CD14-positive monocyte (primary cell): ENCODE data around the gene MCCD1. TPM values are rescaled to one million over a fixed set of nuclear protein-coding genes. Genes with fewer than 3 reads are reported as not detected.
"Not testable (repeated sequence)": the region's sequence is repeated elsewhere in the genome, so short reads cannot be mapped to it uniquely, and the experiment has no call there.

Source experiments
- DNase-seq, 3 donors: peaks; one replicate each; pipeline ENCODE4 v3.0.0-alpha.2; 2011 to 2022
- H2AFZ ChIP-seq: 2 replicates; pipeline ENCODE4 v1.6.0; 2012; ENCODE audit warnings: mild to moderate bottlenecking, low read depth, low read length, inconsistent platforms; ENCODE audit not compliant: insufficient read depth, poor library complexity, severe bottlenecking
- H3K27ac ChIP-seq, 2 donors: 1 replicate in 1 of 2; 2 replicates in 1 of 2; pipeline ENCODE4 v1.5.1; 2012 to 2013; ENCODE audit warnings: low read length in 2 of 2, control low read depth in 1 of 2, inconsistent platforms in 1 of 2, low read depth in 1 of 2, mild to moderate bottlenecking in 1 of 2
- H3K27me3 ChIP-seq, 2 donors: one replicate each; pipeline versions ENCODE4 v1.6.0 to v1.6.1; 2011 to 2013; ENCODE audit warnings: low read length in 2 of 2; ENCODE audit not compliant: control insufficient read depth in 2 of 2, insufficient read depth in 2 of 2
- H3K36me3 ChIP-seq, 2 donors: replicated peaks in 1 of 2; 1 replicate in 1 of 2; 2 replicates in 1 of 2; pipeline versions ENCODE4 v1.5.1 to v1.6.1; 2012 to 2013; ENCODE audit warnings: low read length in 2 of 2, control low read depth in 1 of 2, inconsistent platforms in 1 of 2, mild to moderate bottlenecking in 1 of 2; ENCODE audit not compliant: insufficient read depth in 2 of 2, control insufficient read depth in 1 of 2
- H3K4me1 ChIP-seq, 2 donors: 1 replicate in 1 of 2; 2 replicates in 1 of 2; pipeline versions ENCODE4 v1.5.1 to v1.6.1; 2012 to 2013; ENCODE audit warnings: low read length in 2 of 2, control low read depth in 1 of 2, inconsistent platforms in 1 of 2, mild to moderate bottlenecking in 1 of 2, moderate library complexity in 1 of 2; ENCODE audit not compliant: insufficient read depth in 2 of 2, control insufficient read depth in 1 of 2
- H3K4me2 ChIP-seq: replicated peaks from 2 replicates; pipeline ENCODE3; 2012; ENCODE audit warnings: low read length, moderate library complexity, mild to moderate bottlenecking; ENCODE audit not compliant: poor library complexity, severe bottlenecking; ENCODE audit errors: extremely low read depth
- H3K4me3 ChIP-seq, 3 experiments: fragments of 200-600 bp in 1 of 3; sonication (generic) in 1 of 3; replicated peaks in 1 of 3; 1 replicate in 2 of 3; 2 replicates in 1 of 3; pipeline ENCODE4 v1.5.1; 2011 to 2013; ENCODE audit warnings: low read length in 3 of 3, mild to moderate bottlenecking in 3 of 3, control low read depth in 2 of 3, low read depth in 2 of 3, inconsistent platforms in 1 of 3, moderate library complexity in 1 of 3
- H3K79me2 ChIP-seq: 2 replicates; pipeline ENCODE4 v1.6.0; 2012; ENCODE audit warnings: mild to moderate bottlenecking, control low read depth, inconsistent platforms, low read length, moderate library complexity; ENCODE audit not compliant: insufficient read depth
- H3K9ac ChIP-seq: 2 replicates; pipeline ENCODE4 v1.6.0; 2017; ENCODE audit warnings: low read length, mild to moderate bottlenecking; ENCODE audit not compliant: insufficient read depth, poor library complexity, severe bottlenecking
- H3K9me3 ChIP-seq, 2 donors: replicated peaks in 1 of 2; 1 replicate in 1 of 2; 2 replicates in 1 of 2; pipeline versions ENCODE4 v1.5.1 to v1.6.1; 2012 to 2013; ENCODE audit warnings: low read length in 2 of 2, control low read depth in 1 of 2; ENCODE audit not compliant: control insufficient read depth in 1 of 2, insufficient read depth in 1 of 2
- H4K20me1 ChIP-seq: 2 replicates; pipeline ENCODE4 v1.6.0; 2012; ENCODE audit warnings: mild to moderate bottlenecking, low read length, control low read depth, moderate library complexity; ENCODE audit not compliant: insufficient read depth
- H3K27ac Mint-ChIP-seq, 7 donors: one replicate each; pipeline ENCODE4 v1.8.0; 2020; ENCODE audit warnings: mild to moderate bottlenecking in 7 of 7, mixed read lengths in 7 of 7, moderate library complexity in 6 of 7, inconsistent platforms in 2 of 7
- H3K27me3 Mint-ChIP-seq, 3 donors: one replicate each; pipeline ENCODE4 v1.8.0; 2021 to 2022; ENCODE audit warnings: low read depth in 3 of 3, mild to moderate bottlenecking in 3 of 3, mixed read lengths in 3 of 3, moderate library complexity in 3 of 3, inconsistent platforms in 1 of 3
- H3K36me3 Mint-ChIP-seq, 2 donors: one replicate each; pipeline ENCODE4 v1.8.0; 2020; ENCODE audit warnings: mixed read lengths in 2 of 2, inconsistent platforms in 1 of 2, mild to moderate bottlenecking in 1 of 2
- H3K4me1 Mint-ChIP-seq: one replicate; pipeline ENCODE4 v1.8.0; 2020; ENCODE audit warnings: mild to moderate bottlenecking, mixed read lengths
- H3K4me3 Mint-ChIP-seq, 2 donors: one replicate each; pipeline ENCODE4 v1.8.0; 2020; ENCODE audit warnings: mild to moderate bottlenecking in 2 of 2, mixed read lengths in 2 of 2, moderate library complexity in 1 of 2
- H3K9me3 Mint-ChIP-seq, 7 donors: one replicate each; pipeline ENCODE4 v1.8.0; 2020 to 2022; ENCODE audit warnings: mixed read lengths in 7 of 7, mild to moderate bottlenecking in 6 of 7, moderate library complexity in 6 of 7, inconsistent platforms in 2 of 7
- WGBS: methylation state at CpG from one replicate; pipeline ENCODE4 v1.1.5; 2013; ENCODE audit warnings: missing lambda C conversion rate; ENCODE audit not compliant: insufficient coverage; 5-methylcytosine and 5-hydroxymethylcytosine counted together
- intact Hi-C, 2 donors: fragments of 100-400 bp; cut with micrococcal nuclease; formaldehyde crosslinking; loops; one replicate each; pipeline versions ENCODE4 v1.15.0 to v1.15.1; 2023
- polyA plus RNA-seq, 3 donors: library from polyadenylated mRNA; depleted of rRNA in 1 of 3; unstranded in 2 of 3; stranded (reverse) in 1 of 3; fragments of 300-500 nt in 2 of 3; fragments of >200 nt in 1 of 3; fragmentation: Illumina TruSeq in 2 of 3; gene quantifications; 1 replicate in 2 of 3; 2 replicates in 1 of 3; pipeline ENCODE4 v1.2.3, GENCODE V29; 2012 to 2021
- TF ChIP-seq, protein P1 (sequence below): fragments of 200-600 bp; IDR thresholded peaks from one replicate; pipeline ENCODE4 v1.8.0; 2022; ENCODE audit warnings: antibody characterized with exemption, mild to moderate bottlenecking

The MCCD1 gene
- polyA plus RNA-seq, 3 donors, result not detected

DNA sequence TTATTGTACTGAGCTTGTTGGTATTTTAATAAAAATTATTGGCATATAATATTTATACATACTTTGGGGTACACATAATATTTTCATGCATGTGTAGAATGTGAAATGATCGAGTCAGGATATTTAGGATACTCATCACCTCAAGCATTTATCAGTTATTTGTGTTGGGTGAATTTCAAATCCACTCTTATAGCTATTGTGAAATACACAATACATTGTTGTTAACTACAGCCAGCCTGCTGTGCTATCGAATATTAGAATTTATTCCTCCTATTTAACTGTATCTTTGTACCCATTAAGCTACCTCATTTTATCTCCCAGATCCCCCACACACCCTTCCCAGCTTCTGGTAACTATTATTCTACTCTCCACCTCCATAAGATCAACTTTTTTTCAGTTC is 45.4 kb upstream of the MCCD1 start:
- Histone ChIP-seq H3K79me2 (no peaks in the 10 kb centered on the region), H3K4me1 (no peaks in the 10 kb centered on the region), H3K9ac (no peak overlapping the region), H3K27ac (no peak overlapping the region), H3K4me2 (no peak overlapping the region), H3K27me3 (no peaks in the 10 kb centered on the region), H2AFZ (no peak overlapping the region), H3K9me3 (no peaks in the 10 kb centered on the region), H3K36me3 (peaks cover 3 to 5% of the 10 kb centered on the region in 2 donors), H4K20me1 (peaks cover 23% of the 10 kb centered on the region), H3K4me3 (no peak overlapping the region)
- Mint-ChIP-seq H3K27ac (no peak overlapping the region), H3K36me3 (peaks cover 6 to 15% of the 10 kb centered on the region in 2 donors), H3K27me3 (peaks cover 0 to 1% (median 0%) of the 10 kb centered on the region in 3 donors), H3K9me3 (peaks cover 0 to 1% (median 0%) of the 10 kb centered on the region in 7 donors), H3K4me1 (peaks cover 1% of the 10 kb centered on the region), H3K4me3 (no peak overlapping the region)
- intact Hi-C loops, result no loop called here
- TF ChIP-seq, protein P1, sequence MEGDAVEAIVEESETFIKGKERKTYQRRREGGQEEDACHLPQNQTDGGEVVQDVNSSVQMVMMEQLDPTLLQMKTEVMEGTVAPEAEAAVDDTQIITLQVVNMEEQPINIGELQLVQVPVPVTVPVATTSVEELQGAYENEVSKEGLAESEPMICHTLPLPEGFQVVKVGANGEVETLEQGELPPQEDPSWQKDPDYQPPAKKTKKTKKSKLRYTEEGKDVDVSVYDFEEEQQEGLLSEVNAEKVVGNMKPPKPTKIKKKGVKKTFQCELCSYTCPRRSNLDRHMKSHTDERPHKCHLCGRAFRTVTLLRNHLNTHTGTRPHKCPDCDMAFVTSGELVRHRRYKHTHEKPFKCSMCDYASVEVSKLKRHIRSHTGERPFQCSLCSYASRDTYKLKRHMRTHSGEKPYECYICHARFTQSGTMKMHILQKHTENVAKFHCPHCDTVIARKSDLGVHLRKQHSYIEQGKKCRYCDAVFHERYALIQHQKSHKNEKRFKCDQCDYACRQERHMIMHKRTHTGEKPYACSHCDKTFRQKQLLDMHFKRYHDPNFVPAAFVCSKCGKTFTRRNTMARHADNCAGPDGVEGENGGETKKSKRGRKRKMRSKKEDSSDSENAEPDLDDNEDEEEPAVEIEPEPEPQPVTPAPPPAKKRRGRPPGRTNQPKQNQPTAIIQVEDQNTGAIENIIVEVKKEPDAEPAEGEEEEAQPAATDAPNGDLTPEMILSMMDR, result no peak
- DNase-seq, result no peak
- 86% methylated on average over 1 of the region's 2 CpGs for WGBS

DNA sequence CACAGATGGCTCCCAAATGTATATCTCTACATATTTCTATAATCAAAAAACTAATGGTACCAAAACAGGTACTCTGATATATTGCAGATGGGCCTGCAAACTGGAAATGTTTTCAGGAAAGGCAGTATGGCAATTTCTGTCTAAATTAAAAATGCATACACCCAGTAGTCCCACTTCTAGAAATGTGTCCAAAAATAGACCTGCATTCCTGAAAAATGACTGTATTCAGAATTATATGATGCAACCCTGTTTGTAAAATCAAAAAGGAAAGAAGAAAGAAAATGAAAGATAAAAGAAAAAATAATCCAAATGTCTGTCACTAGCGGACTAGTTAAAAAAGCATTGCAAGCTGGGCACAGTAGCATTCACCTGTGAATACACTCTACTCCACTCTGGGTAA is 43.7 kb upstream of the MCCD1 start:
- H3K27me3 Mint-ChIP-seq, result no peaks in the 10 kb centered on the region
- WGBS, result 60% methylated on average over 1 of the region's 1 CpG
- H3K4me2 ChIP-seq, result no peak overlapping the region
- H3K4me3 ChIP-seq, result no peak overlapping the region
- H3K27ac ChIP-seq, result no peak overlapping the region
- H3K9me3 ChIP-seq, result no peaks in the 10 kb centered on the region
- peaks cover 3 to 15% of the 10 kb centered on the region in 2 donors for H3K36me3 ChIP-seq
- TF ChIP-seq, protein P1, result no peak
- H3K27me3 ChIP-seq, result no peaks in the 10 kb centered on the region
- no peak overlapping the region for H2AFZ ChIP-seq
- H3K4me1 ChIP-seq, result no peaks in the 10 kb centered on the region
- no peak overlapping the region for H3K4me3 Mint-ChIP-seq
- no peak overlapping the region for H3K27ac Mint-ChIP-seq
- peaks cover under 1% of the 10 kb centered on the region for H3K4me1 Mint-ChIP-seq
- H3K36me3 Mint-ChIP-seq, result peaks cover 13 to 24% of the 10 kb centered on the region in 2 donors
- DNase-seq, result no peak
- H3K9me3 Mint-ChIP-seq, result peaks cover 0 to 1% (median 0%) of the 10 kb centered on the region in 7 donors
- peaks cover 9% of the 10 kb centered on the region for H4K20me1 ChIP-seq
- peaks cover 12% of the 10 kb centered on the region for H3K79me2 ChIP-seq
- intact Hi-C loops, result no loop called here
- H3K9ac ChIP-seq, result no peak overlapping the region

DNA sequence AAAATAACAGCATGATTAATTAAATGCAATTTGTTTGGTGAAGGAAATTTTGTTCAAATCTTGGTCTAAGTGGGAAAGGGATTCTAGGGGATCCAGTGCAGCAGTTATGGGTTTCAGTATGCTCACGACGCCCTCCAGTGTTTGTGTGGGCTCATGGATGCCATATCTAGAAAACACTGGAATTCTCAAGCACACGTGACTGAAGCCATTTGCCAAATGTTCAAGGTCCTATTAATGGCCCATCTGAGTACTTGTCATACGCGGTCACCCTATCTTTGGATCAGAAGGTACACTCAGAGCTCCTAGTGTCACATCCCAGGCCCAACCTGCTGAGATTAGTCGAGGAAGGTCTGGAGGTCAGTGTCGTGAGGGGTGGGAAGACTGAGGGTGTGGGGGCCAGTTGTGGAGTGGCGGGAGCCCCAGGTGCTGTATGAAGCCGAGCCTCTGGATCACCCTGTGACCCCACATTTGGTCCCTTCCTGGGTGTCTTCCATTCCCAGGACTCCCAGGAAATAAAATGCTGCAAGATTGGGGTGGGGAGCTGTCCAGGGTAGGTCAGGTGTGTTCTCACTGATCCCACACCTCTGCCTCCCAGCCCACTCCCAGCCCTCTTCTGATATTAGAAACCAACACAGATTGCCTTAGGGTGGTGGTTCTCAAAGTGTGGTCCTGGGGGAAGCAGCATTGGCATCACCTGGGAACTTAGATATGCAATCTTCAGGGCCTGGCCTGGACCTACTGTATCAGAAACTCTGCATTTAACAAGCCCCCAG is 42.5 kb upstream of the MCCD1 start:
- Histone ChIP-seq H4K20me1 (peaks cover 13% of the 10 kb centered on the region), H3K36me3 (peaks cover 5 to 11% of the 10 kb centered on the region in 2 donors), H3K79me2 (peaks cover 24% of the 10 kb centered on the region)
- H3K4me1 Mint-ChIP-seq, H3K4me3 Mint-ChIP-seq, DNase-seq, H3K27me3 Mint-ChIP-seq, H3K27me3 ChIP-seq, intact Hi-C loops, H3K27ac Mint-ChIP-seq, H2AFZ ChIP-seq, H3K27ac ChIP-seq, H3K4me3 ChIP-seq, H3K9ac ChIP-seq, H3K4me2 ChIP-seq, H3K4me1 ChIP-seq, H3K9me3 Mint-ChIP-seq, H3K9me3 ChIP-seq: not testable (repeated sequence)
- H3K36me3 Mint-ChIP-seq, result peaks cover 14 to 15% of the 10 kb centered on the region in 2 donors
- WGBS, result no CpG with 5 or more reads among the region's 9 CpGs
